Measurements from ENCODE around the gene CALM3. TPM values are rescaled to one million over a fixed set of nuclear protein-coding genes. Genes with fewer than 3 reads are reported as not detected.
A peak's percentile ranks its signal among the peaks of the same experiment; 100 is the strongest.

CALM3 gene
- total and polyA plus RNA-seq, 2 of the 4 experiments (the other 2 are of a cell fraction) = 91.6 to 501 TPM

GRCh38 chr19:46604781-46605355 lies 3.7 kb downstream of the CALM3 start:
- dilution Hi-C loops (cut with HindIII; ENCODE audit: low sequenced_read_pairs, unreplicated experiment) = no loop called here
- Histone ChIP-seq H3K4me3 (ENCODE audit: insufficient read depth, low read depth, low read length) (no peak overlapping the region), H4K20me1 (ENCODE audit: insufficient read depth, low read length) (peaks cover 70% of the 10 kb centered on the region), H3K18ac (ENCODE audit: low read depth, low read length) (no peak overlapping the region), H3K4ac (ENCODE audit: low read depth, low read length) (no peak overlapping the region), H3K23ac (ENCODE audit: low read depth, low read length) (no peak overlapping the region), H3K4me2 (ENCODE audit: low read depth, low read length) (no peak overlapping the region), H2AK5ac (ENCODE audit: low read depth, low read length) (no peak overlapping the region), H4K8ac (ENCODE audit: low read depth in 2 of 2, low read length in 2 of 2) (no peak overlapping the region), H3K9ac (ENCODE audit: low read depth, low read length) (no peak overlapping the region), H2BK120ac (ENCODE audit: low read depth, low read length) (no peak overlapping the region), H3K27me3 (ENCODE audit: control insufficient read depth, insufficient read depth, low read length) (no peaks in the 10 kb centered on the region), H3K9me1 (ENCODE audit: insufficient read depth, low read length) (peaks cover 15% of the 10 kb centered on the region), H3K36me3 (ENCODE audit: control insufficient read depth, insufficient read depth, low read length) (peaks cover 44% of the 10 kb centered on the region), H4K91ac (ENCODE audit: insufficient read depth, low read depth, low read length) (no peak overlapping the region), H3K9me3 (ENCODE audit: control insufficient read depth, insufficient read depth, low read length) (no peaks in the 10 kb centered on the region), H4K5ac (ENCODE audit: low read depth, low read length) (no peak overlapping the region), H2BK5ac (ENCODE audit: low read depth, low read length, poor library complexity, severe bottlenecking) (no peak overlapping the region), H3K79me1 (ENCODE audit: low read depth in 1 of 2, low read length in 2 of 2) (peaks cover 3 to 78% of the 10 kb centered on the region in 2 experiments; a peak in 3 of 4 replicates), H3K27ac (ENCODE audit: insufficient read depth, low read length) (no peak overlapping the region), H2BK15ac (ENCODE audit: low read depth, low read length) (no peak overlapping the region), H2BK20ac (ENCODE audit: low read depth, low read length) (no peak overlapping the region), H3K4me1 (ENCODE audit: control insufficient read depth, insufficient read depth, low read length) (peaks cover 15% of the 10 kb centered on the region), H3K14ac (replicated peaks; ENCODE audit: low read depth, low read length) (no peak overlapping the region), H2AK9ac (replicated peaks; ENCODE audit: low read depth, low read length, poor library complexity) (peak overlapping the region; percentile 31), H2AFZ (replicated peaks; ENCODE audit: low read length, poor library complexity) (no peak overlapping the region), H3K56ac (ENCODE audit: extremely low read depth, insufficient read depth, low read length) (no peak overlapping the region)
- ChIA-PET POLR2A (ENCODE audit: unreplicated experiment) (no interaction called here), CTCF (interaction anchor here (0.8 kb wide), 1 partner anchor 27 kb away, joined by 3 read pairs; no protein-coding TSS in a partner anchor)
- in situ Hi-C loops (cut with MboI; ENCODE audit: low sequenced_read_pairs) = no loop called here
- TF ChIP-seq, protein P1, sequence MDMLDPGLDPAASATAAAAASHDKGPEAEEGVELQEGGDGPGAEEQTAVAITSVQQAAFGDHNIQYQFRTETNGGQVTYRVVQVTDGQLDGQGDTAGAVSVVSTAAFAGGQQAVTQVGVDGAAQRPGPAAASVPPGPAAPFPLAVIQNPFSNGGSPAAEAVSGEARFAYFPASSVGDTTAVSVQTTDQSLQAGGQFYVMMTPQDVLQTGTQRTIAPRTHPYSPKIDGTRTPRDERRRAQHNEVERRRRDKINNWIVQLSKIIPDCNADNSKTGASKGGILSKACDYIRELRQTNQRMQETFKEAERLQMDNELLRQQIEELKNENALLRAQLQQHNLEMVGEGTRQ (IDR thresholded peaks at IDR 0.05; ENCODE audit: low read depth, low read length) = no peak
- TF ChIP-seq RFX5 (IDR thresholded peaks at IDR 0.05; ENCODE audit: low read depth, low read length) = no peak
- TF ChIP-seq, protein P2, sequence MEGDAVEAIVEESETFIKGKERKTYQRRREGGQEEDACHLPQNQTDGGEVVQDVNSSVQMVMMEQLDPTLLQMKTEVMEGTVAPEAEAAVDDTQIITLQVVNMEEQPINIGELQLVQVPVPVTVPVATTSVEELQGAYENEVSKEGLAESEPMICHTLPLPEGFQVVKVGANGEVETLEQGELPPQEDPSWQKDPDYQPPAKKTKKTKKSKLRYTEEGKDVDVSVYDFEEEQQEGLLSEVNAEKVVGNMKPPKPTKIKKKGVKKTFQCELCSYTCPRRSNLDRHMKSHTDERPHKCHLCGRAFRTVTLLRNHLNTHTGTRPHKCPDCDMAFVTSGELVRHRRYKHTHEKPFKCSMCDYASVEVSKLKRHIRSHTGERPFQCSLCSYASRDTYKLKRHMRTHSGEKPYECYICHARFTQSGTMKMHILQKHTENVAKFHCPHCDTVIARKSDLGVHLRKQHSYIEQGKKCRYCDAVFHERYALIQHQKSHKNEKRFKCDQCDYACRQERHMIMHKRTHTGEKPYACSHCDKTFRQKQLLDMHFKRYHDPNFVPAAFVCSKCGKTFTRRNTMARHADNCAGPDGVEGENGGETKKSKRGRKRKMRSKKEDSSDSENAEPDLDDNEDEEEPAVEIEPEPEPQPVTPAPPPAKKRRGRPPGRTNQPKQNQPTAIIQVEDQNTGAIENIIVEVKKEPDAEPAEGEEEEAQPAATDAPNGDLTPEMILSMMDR (conservative IDR thresholded peaks at IDR 0.05; ENCODE audit: low read depth, low read length) = no peak
- no peak for TF ChIP-seq NFE2L2 (IDR thresholded peaks at IDR 0.05; ENCODE audit: low read depth, low read length)
- TF ChIP-seq CEBPB (IDR thresholded peaks at IDR 0.05; ENCODE audit: low read depth, low read length) = no peak
- no peak for TF ChIP-seq MXI1 (IDR thresholded peaks at IDR 0.05; ENCODE audit: borderline replicate concordance, low read depth, low read length)
- no peak for TF ChIP-seq BHLHE40 (IDR thresholded peaks at IDR 0.05; ENCODE audit: low read depth, low read length)
- ATAC-seq (ENCODE audit: low read depth) = no peak
- no peak for DNase-seq
- WGBS, 2 experiments (ENCODE audit: extremely low coverage in 2 of 2, insufficient read length in 1 of 2) = 56% methylated on average over 5 of the region's 13 CpGs; no CpG with 5 or more reads in 1 of the 2 experiments
- no TSS peak for BruUV-seq (replicated peaks)
- intact Hi-C loops (cut with micrococcal nuclease) = no loop called here

Measured in IMR-90 (cell line).